ENCODE measurements around the gene PKD2L2. TPM values are rescaled to one million over a fixed set of nuclear protein-coding genes. Genes with fewer than 3 reads are reported as not detected.

Gene PKD2L2
- total and polyA plus RNA-seq, 4 donors, result 0.08 TPM; not detected in 3

- TF ChIP-seq, protein P1, sequence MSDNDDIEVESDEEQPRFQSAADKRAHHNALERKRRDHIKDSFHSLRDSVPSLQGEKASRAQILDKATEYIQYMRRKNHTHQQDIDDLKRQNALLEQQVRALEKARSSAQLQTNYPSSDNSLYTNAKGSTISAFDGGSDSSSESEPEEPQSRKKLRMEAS (IDR thresholded peaks at IDR 0.05), result no peak
Measured at GRCh38 chr5:137871571-137871970, 17.7 kb upstream of the PKD2L2 start (continued).

DNA sequence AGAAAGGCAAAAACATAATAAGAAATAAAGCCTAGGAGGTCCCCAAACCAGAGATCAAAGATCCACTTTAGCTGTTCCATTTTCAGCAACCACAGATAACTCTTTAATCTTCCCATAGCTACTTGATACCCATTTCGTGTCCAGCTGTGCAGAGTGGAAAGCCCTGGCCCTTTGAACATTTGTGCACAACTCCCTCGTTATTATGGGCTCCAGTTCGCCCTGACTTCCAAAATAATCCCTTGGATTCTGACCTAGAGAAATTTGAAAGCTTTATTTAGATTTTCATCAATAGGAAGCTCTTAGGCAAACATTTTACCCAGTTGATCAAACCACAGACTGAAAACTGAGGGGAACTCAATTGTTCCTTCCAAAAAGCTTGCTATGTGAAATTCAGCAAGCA is 16.8 kb upstream of the PKD2L2 start:
- TF ChIP-seq GABPA (IDR thresholded peaks at IDR 0.05 in 1 of 2, conservative IDR thresholded peaks at IDR 0.05 in 1 of 2) (no peak), ZBTB33 (IDR thresholded peaks at IDR 0.05) (no peak), NR2F2 (IDR thresholded peaks at IDR 0.05) (no peak), EGR1 (IDR thresholded peaks at IDR 0.05; ENCODE audit: low read depth in 2 of 2) (no peak), RXRA (IDR thresholded peaks at IDR 0.05) (no peak), HNF4A (conservative IDR thresholded peaks at IDR 0.05) (no peak), RAD21 (IDR thresholded peaks at IDR 0.05) (no peak), FOXA1 (IDR thresholded peaks at IDR 0.05) (no peak), YY1 (IDR thresholded peaks at IDR 0.05) (no peak), TAF1 (conservative IDR thresholded peaks at IDR 0.05) (no peak), ATF3 (IDR thresholded peaks at IDR 0.05) (no peak), FOXA2 (IDR thresholded peaks at IDR 0.05) (no peak), SP1 (IDR thresholded peaks at IDR 0.05) (no peak), CTCF (IDR thresholded peaks at IDR 0.05; ENCODE audit: low read depth, low read length, missing input control) (no peak), HNF4G (IDR thresholded peaks at IDR 0.05) (no peak), JUND (IDR thresholded peaks at IDR 0.05) (no peak)
- TF ChIP-seq, protein P1 (IDR thresholded peaks at IDR 0.05), result no peak
- Histone ChIP-seq H3K27ac (ENCODE audit: low read depth in 1 of 2, low read length in 2 of 2) (no peak overlapping the region), H3K9me3 (ENCODE audit: control insufficient read depth in 4 of 4, low read length in 3 of 4) (no peaks in the 10 kb centered on the region), H3K4me1 (ENCODE audit: control insufficient read depth in 4 of 4, insufficient read depth in 4 of 4, low read length in 3 of 4) (no peaks in the 10 kb centered on the region), H3K27me3 (ENCODE audit: control insufficient read depth in 4 of 4, insufficient read depth in 4 of 4, low read length in 3 of 4) (no peaks in the 10 kb centered on the region), H3K9ac (ENCODE audit: low read depth in 1 of 2, low read length in 2 of 2) (no peak overlapping the region), H3K36me3 (ENCODE audit: control insufficient read depth in 4 of 4, insufficient read depth in 3 of 4, low read depth in 1 of 4, low read length in 3 of 4) (no peaks in the 10 kb centered on the region), H3K4me3 (ENCODE audit: low read depth in 1 of 3, low read length in 3 of 3) (no peak overlapping the region)
- no peak for DNase-seq (ENCODE audit: low spot score)
- WGBS, result 85% methylated on average over 3 of the region's 3 CpGs

- no peaks in the 10 kb centered on the region for H3K4me1 ChIP-seq (ENCODE audit: control insufficient read depth in 4 of 4, insufficient read depth in 4 of 4, low read length in 3 of 4)
- H3K9me3 ChIP-seq (ENCODE audit: control insufficient read depth in 4 of 4, low read length in 3 of 4), result no peaks in the 10 kb centered on the region
- no peak for DNase-seq (ENCODE audit: low spot score)
- H3K9ac ChIP-seq (ENCODE audit: low read depth in 1 of 2, low read length in 2 of 2), result no peak overlapping the region
- no peak for TF ChIP-seq SP1 (IDR thresholded peaks at IDR 0.05)
- TF ChIP-seq HNF4A (conservative IDR thresholded peaks at IDR 0.05), result no peak
- TF ChIP-seq ATF3 (IDR thresholded peaks at IDR 0.05), result no peak
- no peak for TF ChIP-seq GABPA (IDR thresholded peaks at IDR 0.05 in 1 of 2, conservative IDR thresholded peaks at IDR 0.05 in 1 of 2)
- no peak for TF ChIP-seq ZBTB33 (IDR thresholded peaks at IDR 0.05)
- TF ChIP-seq YY1 (IDR thresholded peaks at IDR 0.05), result no peak
- TF ChIP-seq RAD21 (IDR thresholded peaks at IDR 0.05), result no peak
- TF ChIP-seq FOXA1 (IDR thresholded peaks at IDR 0.05), result no peak
- TF ChIP-seq JUND (IDR thresholded peaks at IDR 0.05), result no peak
- no peak for TF ChIP-seq RXRA (IDR thresholded peaks at IDR 0.05)
- no peak for TF ChIP-seq HNF4G (IDR thresholded peaks at IDR 0.05)
- H3K4me3 ChIP-seq (ENCODE audit: low read depth in 1 of 3, low read length in 3 of 3), result no peak overlapping the region
- H3K27me3 ChIP-seq (ENCODE audit: control insufficient read depth in 4 of 4, insufficient read depth in 4 of 4, low read length in 3 of 4), result no peaks in the 10 kb centered on the region
- no peaks in the 10 kb centered on the region for H3K36me3 ChIP-seq (ENCODE audit: control insufficient read depth in 4 of 4, insufficient read depth in 3 of 4, low read depth in 1 of 4, low read length in 3 of 4)
- no peak overlapping the region for H3K27ac ChIP-seq (ENCODE audit: low read depth in 1 of 2, low read length in 2 of 2)
Measured at GRCh38 chr5:137876101-137876500, 13.2 kb upstream of the PKD2L2 start.

All from liver (tissue), 9 donors.